22Rv1 (cell line): ENCODE measurements around the gene EMID1.

Experiments
- ZFX ChIP-seq: fragments of 450-650 bp; IDR thresholded peaks from 2 replicates; pipeline ENCODE4 v1.6.1; 2017; ENCODE audit warnings: antibody characterized with exemption, borderline replicate concordance
- TF ChIP-seq, protein P1 (sequence below): fragments of 450-650 bp; IDR thresholded peaks from 2 replicates; pipeline ENCODE4 v1.5.1; 2017; ENCODE audit warnings: mild to moderate bottlenecking

DNA sequence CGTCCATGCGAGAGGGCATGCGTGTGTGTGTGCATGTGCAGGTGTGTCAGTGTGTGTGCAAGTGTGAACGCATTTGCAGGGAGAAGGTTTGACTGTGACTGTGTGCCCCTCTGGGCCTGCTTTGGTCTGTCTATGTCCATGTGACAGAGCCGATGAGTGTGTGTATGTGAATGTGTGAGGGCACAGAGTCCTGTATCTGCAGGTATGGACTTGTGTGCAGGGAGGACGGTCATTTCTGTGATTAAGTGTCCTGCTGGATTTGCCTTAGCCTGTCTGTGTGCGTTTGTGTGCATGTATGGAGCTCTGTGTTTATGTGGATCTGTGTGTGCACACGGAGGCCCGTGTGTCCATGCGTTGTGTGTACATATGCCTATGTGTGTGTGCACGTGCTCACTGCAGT, 5.4 kb downstream of the EMID1 start:
- TF ChIP-seq, protein P1, sequence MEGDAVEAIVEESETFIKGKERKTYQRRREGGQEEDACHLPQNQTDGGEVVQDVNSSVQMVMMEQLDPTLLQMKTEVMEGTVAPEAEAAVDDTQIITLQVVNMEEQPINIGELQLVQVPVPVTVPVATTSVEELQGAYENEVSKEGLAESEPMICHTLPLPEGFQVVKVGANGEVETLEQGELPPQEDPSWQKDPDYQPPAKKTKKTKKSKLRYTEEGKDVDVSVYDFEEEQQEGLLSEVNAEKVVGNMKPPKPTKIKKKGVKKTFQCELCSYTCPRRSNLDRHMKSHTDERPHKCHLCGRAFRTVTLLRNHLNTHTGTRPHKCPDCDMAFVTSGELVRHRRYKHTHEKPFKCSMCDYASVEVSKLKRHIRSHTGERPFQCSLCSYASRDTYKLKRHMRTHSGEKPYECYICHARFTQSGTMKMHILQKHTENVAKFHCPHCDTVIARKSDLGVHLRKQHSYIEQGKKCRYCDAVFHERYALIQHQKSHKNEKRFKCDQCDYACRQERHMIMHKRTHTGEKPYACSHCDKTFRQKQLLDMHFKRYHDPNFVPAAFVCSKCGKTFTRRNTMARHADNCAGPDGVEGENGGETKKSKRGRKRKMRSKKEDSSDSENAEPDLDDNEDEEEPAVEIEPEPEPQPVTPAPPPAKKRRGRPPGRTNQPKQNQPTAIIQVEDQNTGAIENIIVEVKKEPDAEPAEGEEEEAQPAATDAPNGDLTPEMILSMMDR = no peak
- no peak for TF ChIP-seq ZFX
